Activated CD4-positive, alpha-beta memory T cell treated with anti-CD3 and anti-CD28 coated beads, Interleukin-2, amount 10 ng/mL, durations not matched to agents 7 days and 5 days (primary cell): ENCODE results near the gene EPHB2. TPM values are rescaled to one million over a fixed set of nuclear protein-coding genes. Genes with fewer than 3 reads are reported as not detected.
"Not testable (repeated sequence)": the region's sequence is repeated elsewhere in the genome, so short reads cannot be mapped to it uniquely, and the experiment has no call there.

Experiments
- CTCF ChIA-PET: fragments of 350-600 bp; sonication (Branson Sonifier 250); formaldehyde crosslinking; loops from one replicate; lab custom pipeline; 2021; ENCODE audit warnings: antibody characterized with exemption, inconsistent platforms; lab: Charles Lee
- POLR2A ChIA-PET: fragments of 350-600 bp; sonication (Branson Sonifier 250); formaldehyde crosslinking; loops from one replicate; lab custom pipeline; 2021; ENCODE audit warnings: antibody characterized with exemption; lab: Charles Lee
- DNase-seq: peaks from one replicate; pipeline ENCODE4 v3.0.0-alpha.2; 2020
- H3K27ac Mint-ChIP-seq: one replicate; pipeline ENCODE4 v1.8.0; 2021; ENCODE audit warnings: mild to moderate bottlenecking, mixed read lengths
- H3K27me3 Mint-ChIP-seq: one replicate; pipeline ENCODE4 v1.8.0; 2021; ENCODE audit warnings: mixed read lengths
- H3K36me3 Mint-ChIP-seq: one replicate; pipeline ENCODE4 v1.8.0; 2021; ENCODE audit warnings: low read depth, mixed read lengths
- H3K4me1 Mint-ChIP-seq: one replicate; pipeline ENCODE4 v1.8.0; 2021; ENCODE audit warnings: mixed read lengths
- H3K4me3 Mint-ChIP-seq: one replicate; pipeline ENCODE4 v1.8.0; 2021; ENCODE audit warnings: mild to moderate bottlenecking, mixed read lengths
- H3K9me3 Mint-ChIP-seq: one replicate; pipeline ENCODE4 v1.8.0; 2021; ENCODE audit warnings: mixed read lengths
- total RNA-seq, 2 experiments: library from RNA; stranded (reverse); gene quantifications; one replicate each; pipeline ENCODE4 v1.2.3, GENCODE V29; 2021

The EPHB2 gene
- total RNA-seq, 2 experiments from 2014 or later = not detected

- CTCF ChIA-PET = no interaction called here
Observed at GRCh38 chr1:22922640-22923039, 212.0 kb downstream of the EPHB2 start.

GRCh38 chr1:22925111-22925510, 214.5 kb downstream of the EPHB2 start:
- Mint-ChIP-seq H3K9me3 (no peaks in the 10 kb centered on the region), H3K4me3 (no peak overlapping the region), H3K4me1 (no peaks in the 10 kb centered on the region), H3K27me3 (peaks cover 8% of the 10 kb centered on the region), H3K36me3 (no peaks in the 10 kb centered on the region), H3K27ac (no peak overlapping the region)
- ChIA-PET POLR2A (no interaction called here), CTCF (no interaction called here)
- DNase-seq = no peak

More at GRCh38 chr1:22922640-22923039, 212.0 kb downstream of the EPHB2 start:
- no peak for DNase-seq
- POLR2A ChIA-PET = no interaction called here
- Mint-ChIP-seq H3K27me3 (peaks cover 8% of the 10 kb centered on the region), H3K9me3 (no peaks in the 10 kb centered on the region), H3K4me3 (no peak overlapping the region), H3K36me3 (no peaks in the 10 kb centered on the region), H3K27ac (no peak overlapping the region), H3K4me1 (no peaks in the 10 kb centered on the region)

- H3K27ac Mint-ChIP-seq = no peak overlapping the region
- H3K36me3 Mint-ChIP-seq = no peaks in the 10 kb centered on the region
- H3K4me1 Mint-ChIP-seq = no peaks in the 10 kb centered on the region
- no peaks in the 10 kb centered on the region for H3K9me3 Mint-ChIP-seq
- H3K27me3 Mint-ChIP-seq = peaks cover 5% of the 10 kb centered on the region
- ChIA-PET CTCF (interaction anchor here (0.7 to 3.2 kb wide), 5 partner anchors 9 to 228 kb away, joined by 3 to 20 read pairs (median 5); no protein-coding TSS in a partner anchor), POLR2A (no interaction called here)
- DNase-seq = peak; percentile 32
- no peak overlapping the region for H3K4me3 Mint-ChIP-seq
Observed at GRCh38 chr1:22930240-22930912, 219.7 kb downstream of the EPHB2 start.

GRCh38 chr1:22932803-22933470, 222.3 kb downstream of the EPHB2 start:
- POLR2A ChIA-PET = no interaction called here
- DNase-seq = no peak
- Mint-ChIP-seq H3K36me3 (no peaks in the 10 kb centered on the region), H3K27me3 (no peaks in the 10 kb centered on the region), H3K4me1 (no peaks in the 10 kb centered on the region), H3K4me3 (no peak overlapping the region), H3K27ac (no peak overlapping the region), H3K9me3 (no peaks in the 10 kb centered on the region)
- CTCF ChIA-PET = interaction anchor here (1.2 kb wide), 1 partner anchor 228 kb away, joined by 4 read pairs; no protein-coding TSS in a partner anchor

- Mint-ChIP-seq H3K27ac (no peak overlapping the region), H3K4me1 (no peaks in the 10 kb centered on the region), H3K27me3 (no peaks in the 10 kb centered on the region), H3K9me3 (peaks cover 2% of the 10 kb centered on the region), H3K4me3 (no peak overlapping the region), H3K36me3 (no peaks in the 10 kb centered on the region)
- DNase-seq = no peak
- CTCF ChIA-PET = no interaction called here
- POLR2A ChIA-PET = no interaction called here
Observed at GRCh38 chr1:22935433-22935832, 224.8 kb downstream of the EPHB2 start.

GRCh38 chr1:22936681-22937080, 226.0 kb downstream of the EPHB2 start:
- ChIA-PET POLR2A (no interaction called here), CTCF (no interaction called here)
- Mint-ChIP-seq H3K4me1 (no peaks in the 10 kb centered on the region), H3K4me3 (no peak overlapping the region), H3K27me3 (no peaks in the 10 kb centered on the region), H3K36me3 (no peaks in the 10 kb centered on the region), H3K27ac (no peak overlapping the region), H3K9me3 (peaks cover 2% of the 10 kb centered on the region)
- no peak for DNase-seq

- H3K4me3 Mint-ChIP-seq = no peak overlapping the region
- H3K4me1 Mint-ChIP-seq = no peaks in the 10 kb centered on the region
- H3K36me3 Mint-ChIP-seq = no peaks in the 10 kb centered on the region
- ChIA-PET CTCF (no interaction called here), POLR2A (no interaction called here)
- H3K27ac Mint-ChIP-seq = no peak overlapping the region
- peaks cover 2% of the 10 kb centered on the region for H3K9me3 Mint-ChIP-seq
- H3K27me3 Mint-ChIP-seq = peaks cover 8% of the 10 kb centered on the region
- DNase-seq = no peak
Observed at GRCh38 chr1:22941257-22941656, 230.6 kb downstream of the EPHB2 start.

GRCh38 chr1:22944346-22945055, 233.9 kb downstream of the EPHB2 start:
- H3K27ac Mint-ChIP-seq = no peak overlapping the region
- no peaks in the 10 kb centered on the region for H3K36me3 Mint-ChIP-seq
- H3K9me3 Mint-ChIP-seq = peaks cover 2% of the 10 kb centered on the region
- no peak for DNase-seq
- H3K4me1 Mint-ChIP-seq = no peaks in the 10 kb centered on the region
- peaks cover 19% of the 10 kb centered on the region for H3K27me3 Mint-ChIP-seq
- no peak overlapping the region for H3K4me3 Mint-ChIP-seq
- CTCF ChIA-PET = no interaction called here
- POLR2A ChIA-PET = no interaction called here

GRCh38 chr1:22945171-22945570, 234.5 kb downstream of the EPHB2 start:
- DNase-seq, H3K4me1 Mint-ChIP-seq, H3K36me3 Mint-ChIP-seq, H3K9me3 Mint-ChIP-seq, H3K4me3 Mint-ChIP-seq, CTCF ChIA-PET, H3K27ac Mint-ChIP-seq, POLR2A ChIA-PET: not testable (repeated sequence)
- peaks cover 19% of the 10 kb centered on the region for H3K27me3 Mint-ChIP-seq

GRCh38 chr1:22949822-22950331, 239.2 kb downstream of the EPHB2 start:
- Mint-ChIP-seq H3K4me3 (no peak overlapping the region), H3K27me3 (peaks cover 41% of the 10 kb centered on the region), H3K36me3 (no peaks in the 10 kb centered on the region), H3K9me3 (no peaks in the 10 kb centered on the region), H3K4me1 (no peaks in the 10 kb centered on the region), H3K27ac (no peak overlapping the region)
- POLR2A ChIA-PET = no interaction called here
- no peak for DNase-seq
- CTCF ChIA-PET = no interaction called here

- ChIA-PET CTCF (no interaction called here), POLR2A (no interaction called here)
- Mint-ChIP-seq H3K4me1 (no peaks in the 10 kb centered on the region), H3K4me3 (no peak overlapping the region), H3K36me3 (no peaks in the 10 kb centered on the region), H3K27me3 (peaks cover 47% of the 10 kb centered on the region), H3K27ac (no peak overlapping the region), H3K9me3 (no peaks in the 10 kb centered on the region)
- DNase-seq = no peak
Observed at GRCh38 chr1:22951796-22952195, 241.2 kb downstream of the EPHB2 start.

GRCh38 chr1:22952694-22953056, 242.0 kb downstream of the EPHB2 start:
- no peak overlapping the region for H3K27ac Mint-ChIP-seq
- no peaks in the 10 kb centered on the region for H3K4me1 Mint-ChIP-seq
- CTCF ChIA-PET = no interaction called here
- no peaks in the 10 kb centered on the region for H3K9me3 Mint-ChIP-seq
- no peaks in the 10 kb centered on the region for H3K36me3 Mint-ChIP-seq
- POLR2A ChIA-PET = no interaction called here
- H3K27me3 Mint-ChIP-seq = peaks cover 47% of the 10 kb centered on the region
- no peak overlapping the region for H3K4me3 Mint-ChIP-seq
- no peak for DNase-seq

- no peak for DNase-seq
- peaks cover 46% of the 10 kb centered on the region for H3K27me3 Mint-ChIP-seq
- CTCF ChIA-PET = no interaction called here
- no peaks in the 10 kb centered on the region for H3K36me3 Mint-ChIP-seq
- no peak overlapping the region for H3K27ac Mint-ChIP-seq
- no peak overlapping the region for H3K4me3 Mint-ChIP-seq
- no peaks in the 10 kb centered on the region for H3K4me1 Mint-ChIP-seq
- no peaks in the 10 kb centered on the region for H3K9me3 Mint-ChIP-seq
- POLR2A ChIA-PET = no interaction called here
Observed at GRCh38 chr1:22953057-22953739, 242.6 kb downstream of the EPHB2 start.
